ENCODE results near the gene NACAD.

DNA sequence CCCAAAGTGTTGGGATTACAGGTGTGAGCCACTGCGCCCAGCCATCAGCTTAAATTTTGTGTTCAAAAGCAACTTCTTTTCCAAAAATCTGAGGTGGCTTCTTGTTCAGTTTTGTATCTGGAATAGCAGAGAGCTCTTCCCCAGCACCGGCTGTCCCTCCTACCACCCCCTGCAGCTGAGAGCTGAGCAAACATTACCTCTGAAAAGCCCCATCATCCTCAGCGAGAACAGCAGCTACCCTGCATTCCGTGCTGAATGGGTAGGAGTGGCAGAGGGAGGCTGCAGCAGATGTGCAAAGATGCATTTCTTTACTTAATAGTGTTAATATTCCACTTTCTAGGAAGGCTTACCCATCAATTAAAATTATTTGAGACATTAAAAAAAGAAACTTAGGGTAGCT lies 56.9 kb downstream of the NACAD start:
- TF ChIP-seq EZH2phosphoT487 (IDR thresholded peaks at IDR 0.05; ENCODE audit: insufficient read depth, low read depth) = no peak
- TF ChIP-seq EZH2 (IDR thresholded peaks at IDR 0.05; ENCODE audit: insufficient read depth, poor library complexity, severe bottlenecking) = no peak

Data from GM23248 (cell line).